Gastroesophageal sphincter (tissue), 3 donors: Measurements from ENCODE around the gene NTNG2.

Experiments used
- CTCF ChIP-seq, 4 experiments: fragments of 200-600 bp in 2 of 4; fragments of 450-650 bp in 2 of 4; sonication (generic) in 1 of 4; IDR thresholded peaks; one replicate each; pipeline ENCODE4 v1.5.1; 2017 to 2019; ENCODE audit warnings: antibody characterized with exemption in 4 of 4, mild to moderate bottlenecking in 2 of 4, moderate library complexity in 2 of 4
- EP300 ChIP-seq: sonication (generic); formaldehyde crosslinking; IDR thresholded peaks from one replicate; pipeline ENCODE4 v1.6.1; 2017; ENCODE audit warnings: antibody characterized with exemption, mild to moderate bottlenecking
- POLR2A ChIP-seq, 2 donors: fragments of 450-650 bp; IDR thresholded peaks; one replicate each; pipeline ENCODE4 v1.6.1; 2017; ENCODE audit warnings: antibody characterized with exemption in 2 of 2, mild to moderate bottlenecking in 2 of 2, moderate library complexity in 1 of 2
- POLR2AphosphoS5 ChIP-seq: sonication (generic); formaldehyde crosslinking; IDR thresholded peaks from one replicate; pipeline ENCODE4 v1.6.1; 2017; ENCODE audit warnings: antibody characterized with exemption

DNA sequence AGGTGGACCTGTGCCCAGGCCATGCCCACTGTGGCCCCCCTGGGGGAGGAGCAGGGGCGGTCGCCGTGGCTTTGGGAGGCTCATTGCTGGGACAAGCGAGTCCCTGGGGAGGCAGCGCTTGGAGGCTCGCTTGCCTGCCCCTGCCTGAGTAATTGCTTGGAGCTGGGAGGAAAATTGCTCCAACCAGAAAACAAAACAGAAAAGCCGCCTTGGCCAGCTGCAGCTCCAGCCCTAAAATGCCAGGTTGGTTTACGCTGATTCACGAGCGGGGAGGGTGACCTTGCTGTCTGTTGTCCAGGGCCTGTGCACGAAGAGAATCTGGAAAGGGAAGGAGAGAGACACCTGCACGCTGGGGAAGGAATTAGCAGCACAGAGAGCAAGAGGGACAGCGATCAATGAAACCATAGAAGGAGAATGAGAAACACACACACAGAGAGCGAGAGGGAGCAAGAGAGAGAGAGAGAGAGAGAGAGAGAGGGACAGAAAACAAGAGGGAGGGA is 25.3 kb downstream of the NTNG2 start:
- no peak for TF ChIP-seq CTCF (IDR thresholded peaks at IDR 0.05)
- no peak for TF ChIP-seq EP300
- no peak for TF ChIP-seq POLR2A (IDR thresholded peaks at IDR 0.05)
- no peak for TF ChIP-seq POLR2AphosphoS5
